Measurements from ENCODE around the gene CHAC2. TPM values are rescaled to one million over a fixed set of nuclear protein-coding genes. Genes with fewer than 3 reads are reported as not detected.

Gene CHAC2
- total and polyA plus RNA-seq, 2 of the 13 experiments (the other 11 are each of a cell fraction or from before 2014, with no cell fraction given) = 1.7 to 10.7 TPM

DNA sequence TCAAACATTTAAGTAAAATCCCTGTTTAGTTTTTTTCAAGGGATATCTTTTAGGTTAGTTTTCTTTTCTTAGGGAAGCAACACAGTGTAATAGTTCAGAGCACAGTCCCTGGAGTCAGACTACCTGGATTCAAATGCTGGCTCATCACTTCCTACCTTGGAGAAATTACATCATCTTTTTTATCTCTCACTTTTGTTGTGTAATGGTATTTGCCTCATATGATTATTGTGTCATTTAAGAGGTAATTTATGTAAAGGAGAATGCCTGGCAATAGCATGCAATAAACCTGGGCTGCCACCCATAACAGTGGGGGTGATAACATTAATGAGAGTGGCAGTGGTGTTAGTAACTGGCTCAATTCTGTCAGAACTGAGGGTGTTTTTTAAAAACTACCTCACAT is 45.5 kb downstream of the CHAC2 start (continued):
- TF ChIP-seq, protein P1, sequence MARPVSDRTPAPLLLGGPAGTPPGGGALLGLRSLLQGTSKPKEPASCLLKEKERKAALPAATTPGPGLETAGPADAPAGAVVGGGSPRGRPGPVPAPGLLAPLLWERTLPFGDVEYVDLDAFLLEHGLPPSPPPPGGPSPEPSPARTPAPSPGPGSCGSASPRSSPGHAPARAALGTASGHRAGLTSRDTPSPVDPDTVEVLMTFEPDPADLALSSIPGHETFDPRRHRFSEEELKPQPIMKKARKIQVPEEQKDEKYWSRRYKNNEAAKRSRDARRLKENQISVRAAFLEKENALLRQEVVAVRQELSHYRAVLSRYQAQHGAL (CRISPR knock-in tag; IDR thresholded peaks at IDR 0.05; ENCODE audit: not compliant biosample characterization) = no peak
- TF ChIP-seq, protein P2, sequence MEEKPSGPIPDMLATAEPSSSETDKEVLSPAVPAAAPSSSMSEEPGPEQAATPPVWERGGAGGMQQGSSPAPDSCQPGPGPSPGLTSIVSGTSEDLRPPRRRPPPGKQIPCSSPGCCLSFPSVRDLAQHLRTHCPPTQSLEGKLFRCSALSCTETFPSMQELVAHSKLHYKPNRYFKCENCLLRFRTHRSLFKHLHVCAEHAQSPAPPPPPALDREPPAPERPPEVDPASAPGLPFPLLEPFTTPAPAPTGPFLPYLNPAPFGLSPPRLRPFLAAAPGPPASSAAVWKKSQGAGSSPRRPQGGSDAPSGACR (CRISPR knock-in tag; IDR thresholded peaks at IDR 0.05) = no peak
- TF ChIP-seq MED13 (CRISPR knock-in tag; IDR thresholded peaks at IDR 0.05) = no peak
- no peak for TF ChIP-seq ZNF17 (CRISPR knock-in tag; IDR thresholded peaks at IDR 0.05)
- TF ChIP-seq ZNF629 (CRISPR knock-in tag; conservative IDR thresholded peaks at IDR 0.05) = no peak

DNA sequence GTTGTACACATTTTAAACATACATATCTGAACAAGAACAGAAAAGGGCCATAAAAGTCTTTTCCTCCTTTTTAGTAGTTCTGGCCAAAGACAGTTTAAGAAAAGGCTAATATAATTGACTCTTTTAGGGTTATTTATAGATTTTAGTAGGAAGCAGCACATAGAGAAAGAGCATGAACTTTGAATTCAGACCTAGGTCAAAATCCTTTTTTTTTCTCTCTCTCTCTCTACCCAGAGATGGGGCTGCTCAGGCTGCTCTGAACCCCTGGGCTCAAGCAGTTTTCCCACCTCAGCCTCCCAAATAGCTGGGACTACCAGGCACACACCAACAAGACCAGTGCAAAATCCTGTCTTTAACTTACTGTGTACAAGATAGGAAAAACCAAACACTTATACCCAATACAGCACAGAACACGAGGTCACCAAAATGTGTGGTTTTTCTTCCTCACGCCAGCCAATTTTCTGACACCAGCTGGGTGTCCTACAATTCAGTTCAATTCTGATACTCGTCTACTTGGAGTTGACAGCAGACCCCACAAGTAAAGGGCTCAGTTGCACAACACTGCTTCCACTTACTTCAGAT is 51.3 kb downstream of the CHAC2 start:
- H3K27me3 ChIP-seq (ENCODE audit: control insufficient read depth in 1 of 2, insufficient read depth in 2 of 2, low read length in 2 of 2) = no peaks in the 10 kb centered on the region
- in situ Hi-C loops (cut with HindIII; ENCODE audit: extremely low pct_ligation_motif_present, low pct_unique_long_range_greater_than_20kb) = no loop called here
- H3K4me1 ChIP-seq (ENCODE audit: insufficient read depth, low read length) = peaks cover 26% of the 10 kb centered on the region
- H3K4me2 ChIP-seq (ENCODE audit: low read depth, low read length) = no peak overlapping the region
- H3K9ac ChIP-seq (ENCODE audit: insufficient read depth, low read depth, low read length) = no peak overlapping the region
- intact Hi-C loops (cut with micrococcal nuclease; ENCODE audit: unreplicated experiment) = no loop called here
- no peak overlapping the region for H2AFZ ChIP-seq (ENCODE audit: low read length)
- H3K4me3 ChIP-seq (replicated peaks in 1 of 3; ENCODE audit: insufficient read depth in 1 of 3, low read depth in 2 of 3, low read length in 3 of 3) = no peak overlapping the region
- peaks cover 12 to 43% of the 10 kb centered on the region in 2 experiments for H3K36me3 ChIP-seq (replicated peaks in 1 of 2; ENCODE audit: control insufficient read depth in 1 of 2, insufficient read depth in 2 of 2, low read length in 2 of 2)
- ATAC-seq = peak; percentile 15
- no TSS peak for BruUV-seq (replicated peaks)
- H3K27ac ChIP-seq (ENCODE audit: extremely low read length, insufficient read depth, low read length) = peak overlapping the region; percentile 48
- FAIRE-seq = no peak
- H3K79me2 ChIP-seq (ENCODE audit: insufficient read depth, low read length) = no peaks in the 10 kb centered on the region
- TF ChIP-seq, protein P3, sequence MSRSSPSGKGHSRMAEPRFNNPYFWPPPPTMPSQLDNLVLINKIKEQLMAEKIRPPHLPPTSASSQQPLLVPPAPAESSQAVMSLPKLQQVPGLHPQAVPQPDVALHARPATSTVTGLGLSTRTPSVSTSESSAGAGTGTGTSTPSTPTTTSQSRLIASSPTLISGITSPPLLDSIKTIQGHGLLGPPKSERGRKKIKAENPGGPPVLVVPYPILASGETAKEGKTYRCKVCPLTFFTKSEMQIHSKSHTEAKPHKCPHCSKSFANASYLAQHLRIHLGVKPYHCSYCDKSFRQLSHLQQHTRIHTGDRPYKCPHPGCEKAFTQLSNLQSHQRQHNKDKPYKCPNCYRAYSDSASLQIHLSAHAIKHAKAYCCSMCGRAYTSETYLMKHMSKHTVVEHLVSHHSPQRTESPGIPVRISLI (CRISPR knock-in tag; IDR thresholded peaks at IDR 0.05; ENCODE audit: borderline replicate concordance) = peak; percentile 34; the same call in 1 of the 2 replicates
- peak; percentile 40; the same call in 1 of the 2 replicates for TF ChIP-seq HNF4A (CRISPR knock-in tag; IDR thresholded peaks at IDR 0.05)
- 0 out of 2 replicates have a peak, but pooled peaks have one; percentile 13 for TF ChIP-seq RARA (CRISPR knock-in tag; IDR thresholded peaks at IDR 0.05)
- TF ChIP-seq, protein P4, sequence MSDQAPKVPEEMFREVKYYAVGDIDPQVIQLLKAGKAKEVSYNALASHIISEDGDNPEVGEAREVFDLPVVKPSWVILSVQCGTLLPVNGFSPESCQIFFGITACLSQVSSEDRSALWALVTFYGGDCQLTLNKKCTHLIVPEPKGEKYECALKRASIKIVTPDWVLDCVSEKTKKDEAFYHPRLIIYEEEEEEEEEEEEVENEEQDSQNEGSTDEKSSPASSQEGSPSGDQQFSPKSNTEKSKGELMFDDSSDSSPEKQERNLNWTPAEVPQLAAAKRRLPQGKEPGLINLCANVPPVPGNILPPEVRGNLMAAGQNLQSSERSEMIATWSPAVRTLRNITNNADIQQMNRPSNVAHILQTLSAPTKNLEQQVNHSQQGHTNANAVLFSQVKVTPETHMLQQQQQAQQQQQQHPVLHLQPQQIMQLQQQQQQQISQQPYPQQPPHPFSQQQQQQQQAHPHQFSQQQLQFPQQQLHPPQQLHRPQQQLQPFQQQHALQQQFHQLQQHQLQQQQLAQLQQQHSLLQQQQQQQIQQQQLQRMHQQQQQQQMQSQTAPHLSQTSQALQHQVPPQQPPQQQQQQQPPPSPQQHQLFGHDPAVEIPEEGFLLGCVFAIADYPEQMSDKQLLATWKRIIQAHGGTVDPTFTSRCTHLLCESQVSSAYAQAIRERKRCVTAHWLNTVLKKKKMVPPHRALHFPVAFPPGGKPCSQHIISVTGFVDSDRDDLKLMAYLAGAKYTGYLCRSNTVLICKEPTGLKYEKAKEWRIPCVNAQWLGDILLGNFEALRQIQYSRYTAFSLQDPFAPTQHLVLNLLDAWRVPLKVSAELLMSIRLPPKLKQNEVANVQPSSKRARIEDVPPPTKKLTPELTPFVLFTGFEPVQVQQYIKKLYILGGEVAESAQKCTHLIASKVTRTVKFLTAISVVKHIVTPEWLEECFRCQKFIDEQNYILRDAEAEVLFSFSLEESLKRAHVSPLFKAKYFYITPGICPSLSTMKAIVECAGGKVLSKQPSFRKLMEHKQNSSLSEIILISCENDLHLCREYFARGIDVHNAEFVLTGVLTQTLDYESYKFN (CRISPR knock-in tag; conservative IDR thresholded peaks at IDR 0.05) = peak; percentile 32
- TF ChIP-seq KLF15 (CRISPR knock-in tag; IDR thresholded peaks at IDR 0.05; ENCODE audit: borderline replicate concordance) = no peak
- TF ChIP-seq MEF2D (CRISPR knock-in tag; IDR thresholded peaks at IDR 0.05) = peak; percentile 53; the same call in 1 of the 2 replicates
- DNase-seq (ENCODE audit: low spot score) = no peak
- POLR2A ChIA-PET = no interaction called here
- H3K9me3 ChIP-seq (ENCODE audit: low read length) = no peaks in the 10 kb centered on the region
- H4K20me1 ChIP-seq (ENCODE audit: insufficient read depth, low read length) = no peaks in the 10 kb centered on the region
- CTCF ChIA-PET (ENCODE audit: low intra/inter-chr PET ratio, low total read pairs) = no interaction called here
- 95% methylated on average over 3 of the region's 3 CpGs for WGBS (ENCODE audit: low lambda C conversion rate)
